SH-SY5Y (cell line): ENCODE data around the gene MORF4L1.

Experiments
- GATA2 ChIP-seq: IDR thresholded peaks from 2 replicates; pipeline ENCODE4 v1.6.1; 2011; ENCODE audit warnings: mild to moderate bottlenecking, low read depth, low read length
- GATA3 ChIP-seq: IDR thresholded peaks from 2 replicates; pipeline ENCODE4 v1.6.1; 2011; ENCODE audit warnings: low read depth, mild to moderate bottlenecking, low read length, moderate library complexity

GRCh38 chr15:78906316-78906620 lies 33.6 kb downstream of the MORF4L1 start:
- no peak for TF ChIP-seq GATA3
- TF ChIP-seq GATA2 = no peak
